SK-N-SH (cell line): Measurements from ENCODE around the gene FGGY. TPM values are rescaled to one million over a fixed set of nuclear protein-coding genes. Genes with fewer than 3 reads are reported as not detected.
"Not testable (repeated sequence)": the region's sequence is repeated elsewhere in the genome, so short reads cannot be mapped to it uniquely, and the experiment has no call there.

Experiments used
- CTCF ChIA-PET: fragments of 300-600, 350-600 bp; formaldehyde crosslinking; extraction: SDS; loops from one replicate; lab custom pipeline; 2021; lab: Yijun Ruan, JAX
- POLR2A ChIA-PET: fragments of 350-600 bp; sonication (Branson Sonifier 250); formaldehyde crosslinking; extraction: SDS; loops from one replicate; lab custom pipeline; 2020; ENCODE audit warnings: antibody characterized with exemption, inconsistent platforms; lab: Yijun Ruan, JAX
- DNase-seq: peaks from one replicate; pipeline ENCODE4 v3.0.0; 2012
- H2AFZ ChIP-seq: fragments of 200-600 bp; sonication (generic); 2 replicates; pipeline ENCODE4 v1.8.1; 2016; ENCODE audit warnings: antibody characterized with exemption, mild to moderate bottlenecking, low read depth
- H3F3A ChIP-seq: fragments of 200-600 bp; sonication (generic); replicated peaks from 2 replicates; pipeline ENCODE3; 2016; ENCODE audit warnings: antibody characterized with exemption, mild to moderate bottlenecking; ENCODE audit not compliant: insufficient read depth
- H3K27ac ChIP-seq, 2 experiments: fragments of 200-500 bp in 1 of 2; fragments of 200-600 bp in 1 of 2; sonication (Bioruptor generic) in 1 of 2; sonication (generic), shearing (Covaris generic) in 1 of 2; 2 replicates each; pipeline versions ENCODE4 v1.5.1 to v1.6.1; 2014 to 2016; ENCODE audit warnings: low read depth in 2 of 2, inconsistent platforms in 1 of 2, low read length in 1 of 2, mild to moderate bottlenecking in 1 of 2, mixed read lengths in 1 of 2
- H3K27me3 ChIP-seq: fragments of 200-600 bp; sonication (generic), shearing (Covaris generic); 2 replicates; pipeline ENCODE4 v1.6.1; 2016; ENCODE audit warnings: mixed run types; ENCODE audit not compliant: insufficient read depth
- H3K36me3 ChIP-seq, 2 experiments: fragments of 200-500 bp in 1 of 2; fragments of 200-600 bp in 1 of 2; sonication (Bioruptor generic) in 1 of 2; sonication (generic) in 1 of 2; replicated peaks in 1 of 2; 2 replicates each; pipeline versions ENCODE3 to v1.5.1; 2014 to 2016; ENCODE audit warnings: low read length in 1 of 2, mild to moderate bottlenecking in 1 of 2; ENCODE audit not compliant: insufficient read depth in 2 of 2, control insufficient read depth in 1 of 2
- H3K4me1 ChIP-seq, 2 experiments: fragments of 200-500 bp in 1 of 2; fragments of 200-600 bp in 1 of 2; sonication (Bioruptor generic) in 1 of 2; sonication (generic), shearing (Covaris generic) in 1 of 2; 2 replicates each; pipeline versions ENCODE4 v1.5.1 to v1.6.1; 2014 to 2016; ENCODE audit warnings: low read depth in 1 of 2, low read length in 1 of 2, mixed run types in 1 of 2; ENCODE audit not compliant: insufficient read depth in 2 of 2, control insufficient read depth in 1 of 2
- H3K4me2 ChIP-seq: fragments of 200-600 bp; sonication (generic), shearing (Covaris generic); 2 replicates; pipeline ENCODE4 v1.6.1; 2017; ENCODE audit warnings: mixed run types
- H3K4me3 ChIP-seq, 2 experiments: fragments of 200-500 bp in 1 of 2; fragments of 200-600 bp in 1 of 2; sonication (Bioruptor generic) in 1 of 2; sonication (generic), shearing (Covaris generic) in 1 of 2; 2 replicates each; pipeline versions ENCODE4 v1.5.1 to v1.8.1; 2014 to 2016; ENCODE audit warnings: low read depth in 2 of 2, inconsistent platforms in 1 of 2, low read length in 1 of 2, mild to moderate bottlenecking in 1 of 2, mixed read lengths in 1 of 2, moderate library complexity in 1 of 2
- H3K79me2 ChIP-seq: fragments of 200-600 bp; sonication (generic); 2 replicates; pipeline ENCODE4 v1.8.1; 2017; ENCODE audit warnings: mild to moderate bottlenecking; ENCODE audit not compliant: insufficient read depth
- H3K9ac ChIP-seq: fragments of 200-600 bp; sonication (generic); 2 replicates; pipeline ENCODE4 v1.6.1; 2017; ENCODE audit warnings: mixed run types
- H3K9me2 ChIP-seq: fragments of 200-600 bp; sonication (generic); 2 replicates; pipeline ENCODE4 v1.6.1; 2017; ENCODE audit warnings: mixed run types
- H3K9me3 ChIP-seq: fragments of 200-600 bp; sonication (generic); 2 replicates; pipeline ENCODE4 v1.6.1; 2017; ENCODE audit warnings: mixed run types, mild to moderate bottlenecking, moderate library complexity
- H4K20me1 ChIP-seq: fragments of 200-600 bp; sonication (generic); 2 replicates; pipeline ENCODE4 v1.6.1; 2017; ENCODE audit warnings: mild to moderate bottlenecking, mixed run types; ENCODE audit not compliant: insufficient read depth
- EZH2phosphoT487 ChIP-seq: fragments of 200-600 bp; sonication (generic); IDR thresholded peaks from 2 replicates; pipeline ENCODE4 v1.6.1; 2017; ENCODE audit warnings: low read depth, mixed run types, mild to moderate bottlenecking, antibody characterized with exemption, moderate library complexity, borderline replicate concordance
- POLR2AphosphoS5 ChIP-seq: IDR thresholded peaks from 2 replicates; pipeline ENCODE4 v1.6.1; 2012; ENCODE audit warnings: low read depth, low read length
- RFX5 ChIP-seq: IDR thresholded peaks from 2 replicates; pipeline ENCODE4 v1.6.1; 2012; ENCODE audit warnings: mild to moderate bottlenecking, improper control_type of control experiment, low read length
- RXRA ChIP-seq: IDR thresholded peaks from 2 replicates; pipeline ENCODE4 v1.4.0; 2012; ENCODE audit warnings: low read depth, mild to moderate bottlenecking, borderline replicate concordance
- TCF12 ChIP-seq: IDR thresholded peaks from 2 replicates; pipeline ENCODE4 v1.4.0; 2012
- WGBS: methylation state at CpG from one replicate; pipeline ENCODE4 v1.1.6; 2017; ENCODE audit warnings: low lambda C conversion rate; 5-methylcytosine and 5-hydroxymethylcytosine counted together
- polyA plus RNA-seq, 3 experiments: library from polyadenylated mRNA; depleted of rRNA; stranded (reverse); fragments of >200 nt; gene quantifications; 2 replicates each; pipeline ENCODE4 v1.2.3, GENCODE V29; 2012
- TF ChIP-seq, protein P1 (sequence below): fragments of 150-350 bp; IDR thresholded peaks from 2 replicates; pipeline ENCODE4 v1.6.1; 2016; ENCODE audit warnings: mild to moderate bottlenecking, low read depth, low read length
- TF ChIP-seq, protein P2 (sequence below): IDR thresholded peaks from 2 replicates; pipeline ENCODE4 v1.6.1; 2012; ENCODE audit warnings: mild to moderate bottlenecking, low read depth, low read length, moderate library complexity

The FGGY gene
- polyA plus RNA-seq, 1 of the 3 experiments (the other 2 are of a cell fraction) = 10.3 TPM

DNA sequence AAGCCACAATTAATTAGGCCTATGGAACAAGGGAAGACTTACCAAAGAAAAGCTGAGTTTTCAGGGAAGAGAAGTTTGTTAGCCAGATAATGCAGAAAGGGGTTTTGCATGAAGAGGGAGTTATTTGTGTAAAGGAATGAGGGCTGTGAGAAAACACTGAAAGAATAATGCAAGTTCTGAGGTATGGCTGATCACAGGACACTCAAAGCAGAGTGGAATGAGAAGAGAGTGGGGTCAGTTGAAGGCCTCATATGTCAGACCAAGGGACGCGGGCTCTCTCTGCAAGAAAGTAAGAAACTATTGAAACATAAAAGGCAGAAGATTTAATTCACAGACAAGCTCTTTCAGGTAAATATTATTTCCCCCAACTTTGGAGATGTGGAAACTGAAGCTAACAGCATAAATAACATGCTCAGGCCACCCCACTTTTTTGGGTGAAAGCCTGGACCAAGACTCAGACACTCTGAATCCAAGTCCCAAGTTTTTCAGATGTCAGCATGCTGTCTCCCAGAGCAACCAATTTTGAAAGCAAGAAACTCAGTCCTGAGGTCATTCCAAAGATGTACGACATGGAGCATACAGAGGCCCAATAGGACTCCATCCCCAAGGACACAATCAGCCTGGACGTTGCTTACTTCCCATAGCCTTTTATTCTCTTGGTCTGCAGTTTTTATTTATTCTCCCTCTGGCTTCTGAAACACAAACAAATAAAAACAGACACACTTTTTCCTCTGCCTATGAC lies 47.3 kb upstream of the FGGY start:
- WGBS = 81% methylated on average over 4 of the region's 4 CpGs
- H3K9me3 ChIP-seq = no peaks in the 10 kb centered on the region

DNA sequence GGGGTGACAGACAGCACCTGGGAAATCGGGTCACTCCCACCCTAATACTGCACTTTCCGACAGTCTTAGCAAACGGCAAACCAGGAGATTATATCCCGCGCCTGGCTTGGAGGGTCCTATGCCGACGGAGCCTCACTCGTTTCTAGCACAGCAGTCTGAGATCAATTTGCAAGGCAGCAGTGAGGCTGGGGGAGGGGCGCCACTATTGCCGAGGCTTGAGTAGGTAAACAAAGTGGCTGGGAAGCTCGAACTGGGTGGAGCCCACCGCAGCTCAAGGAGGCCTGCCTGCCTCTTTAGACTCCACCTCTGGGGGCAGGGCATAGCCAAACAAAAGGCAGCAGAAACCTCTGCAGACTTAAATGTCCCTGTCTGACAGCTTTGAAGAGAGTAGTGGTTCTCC lies 45.8 kb upstream of the FGGY start:
- H3K4me1 ChIP-seq, H3F3A ChIP-seq, H3K27me3 ChIP-seq, CTCF ChIA-PET, H3K4me2 ChIP-seq, H3K9ac ChIP-seq, H2AFZ ChIP-seq, H3K79me2 ChIP-seq, H3K4me3 ChIP-seq, H3K9me3 ChIP-seq, H3K9me2 ChIP-seq, POLR2A ChIA-PET, DNase-seq, H3K27ac ChIP-seq, H3K36me3 ChIP-seq, H4K20me1 ChIP-seq: not testable (repeated sequence)
- WGBS = 78% methylated on average over 12 of the region's 12 CpGs

More for the DNA sequence above, 47.3 kb upstream of the FGGY start:
- TF ChIP-seq RXRA (no peak), TCF12 (no peak), POLR2AphosphoS5 (no peak), RFX5 (no peak), EZH2phosphoT487 (no peak)
- TF ChIP-seq, protein P1, sequence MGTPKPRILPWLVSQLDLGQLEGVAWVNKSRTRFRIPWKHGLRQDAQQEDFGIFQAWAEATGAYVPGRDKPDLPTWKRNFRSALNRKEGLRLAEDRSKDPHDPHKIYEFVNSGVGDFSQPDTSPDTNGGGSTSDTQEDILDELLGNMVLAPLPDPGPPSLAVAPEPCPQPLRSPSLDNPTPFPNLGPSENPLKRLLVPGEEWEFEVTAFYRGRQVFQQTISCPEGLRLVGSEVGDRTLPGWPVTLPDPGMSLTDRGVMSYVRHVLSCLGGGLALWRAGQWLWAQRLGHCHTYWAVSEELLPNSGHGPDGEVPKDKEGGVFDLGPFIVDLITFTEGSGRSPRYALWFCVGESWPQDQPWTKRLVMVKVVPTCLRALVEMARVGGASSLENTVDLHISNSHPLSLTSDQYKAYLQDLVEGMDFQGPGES = no peak
- TF ChIP-seq, protein P2, sequence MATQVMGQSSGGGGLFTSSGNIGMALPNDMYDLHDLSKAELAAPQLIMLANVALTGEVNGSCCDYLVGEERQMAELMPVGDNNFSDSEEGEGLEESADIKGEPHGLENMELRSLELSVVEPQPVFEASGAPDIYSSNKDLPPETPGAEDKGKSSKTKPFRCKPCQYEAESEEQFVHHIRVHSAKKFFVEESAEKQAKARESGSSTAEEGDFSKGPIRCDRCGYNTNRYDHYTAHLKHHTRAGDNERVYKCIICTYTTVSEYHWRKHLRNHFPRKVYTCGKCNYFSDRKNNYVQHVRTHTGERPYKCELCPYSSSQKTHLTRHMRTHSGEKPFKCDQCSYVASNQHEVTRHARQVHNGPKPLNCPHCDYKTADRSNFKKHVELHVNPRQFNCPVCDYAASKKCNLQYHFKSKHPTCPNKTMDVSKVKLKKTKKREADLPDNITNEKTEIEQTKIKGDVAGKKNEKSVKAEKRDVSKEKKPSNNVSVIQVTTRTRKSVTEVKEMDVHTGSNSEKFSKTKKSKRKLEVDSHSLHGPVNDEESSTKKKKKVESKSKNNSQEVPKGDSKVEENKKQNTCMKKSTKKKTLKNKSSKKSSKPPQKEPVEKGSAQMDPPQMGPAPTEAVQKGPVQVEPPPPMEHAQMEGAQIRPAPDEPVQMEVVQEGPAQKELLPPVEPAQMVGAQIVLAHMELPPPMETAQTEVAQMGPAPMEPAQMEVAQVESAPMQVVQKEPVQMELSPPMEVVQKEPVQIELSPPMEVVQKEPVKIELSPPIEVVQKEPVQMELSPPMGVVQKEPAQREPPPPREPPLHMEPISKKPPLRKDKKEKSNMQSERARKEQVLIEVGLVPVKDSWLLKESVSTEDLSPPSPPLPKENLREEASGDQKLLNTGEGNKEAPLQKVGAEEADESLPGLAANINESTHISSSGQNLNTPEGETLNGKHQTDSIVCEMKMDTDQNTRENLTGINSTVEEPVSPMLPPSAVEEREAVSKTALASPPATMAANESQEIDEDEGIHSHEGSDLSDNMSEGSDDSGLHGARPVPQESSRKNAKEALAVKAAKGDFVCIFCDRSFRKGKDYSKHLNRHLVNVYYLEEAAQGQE = no peak
- Histone ChIP-seq H3F3A (no peaks in the 10 kb centered on the region), H3K9me2 (no peaks in the 10 kb centered on the region), H3K27ac (no peak overlapping the region), H3K9ac (no peak overlapping the region), H3K79me2 (no peaks in the 10 kb centered on the region), H3K4me3 (no peak overlapping the region), H2AFZ (no peak overlapping the region), H3K4me1 (no peaks in the 10 kb centered on the region), H3K36me3 (no peaks in the 10 kb centered on the region), H4K20me1 (no peaks in the 10 kb centered on the region), H3K27me3 (no peaks in the 10 kb centered on the region), H3K4me2 (no peak overlapping the region)
- CTCF ChIA-PET = no interaction called here
- DNase-seq = no peak
- POLR2A ChIA-PET = no interaction called here

DNA sequence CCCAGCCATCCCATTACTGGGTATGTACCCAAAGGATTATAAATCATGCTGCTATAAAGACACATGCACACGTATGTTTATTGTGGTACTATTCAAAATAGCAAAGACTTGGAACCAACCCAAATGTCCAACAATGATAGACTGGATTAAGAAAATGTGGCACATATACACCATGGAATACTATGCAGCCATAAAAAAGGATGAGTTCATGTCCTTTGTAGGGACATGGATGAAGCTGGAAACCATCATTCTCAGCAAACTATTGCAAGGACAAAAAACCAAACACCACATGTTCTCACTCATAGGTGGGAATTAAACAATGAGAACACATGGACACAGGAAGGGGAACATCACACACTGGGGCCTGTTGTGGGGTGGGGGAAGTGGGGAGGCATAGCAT lies 40.5 kb upstream of the FGGY start:
- H2AFZ ChIP-seq, H3K9me2 ChIP-seq, H3K4me2 ChIP-seq, H3K36me3 ChIP-seq, H3K4me1 ChIP-seq, CTCF ChIA-PET, H3K79me2 ChIP-seq, DNase-seq, H3F3A ChIP-seq, POLR2A ChIA-PET, H3K27me3 ChIP-seq, H4K20me1 ChIP-seq, H3K27ac ChIP-seq, H3K4me3 ChIP-seq, H3K9me3 ChIP-seq, H3K9ac ChIP-seq: not testable (repeated sequence)
- 75% methylated on average over 1 of the region's 1 CpG for WGBS
